Testis (tissue), 3 donors: ENCODE data around the gene ENPP6. TPM values are rescaled to one million over a fixed set of nuclear protein-coding genes. Genes with fewer than 3 reads are reported as not detected.
A peak's percentile ranks its signal among the peaks of the same experiment; 100 is the strongest.

Experiments used
- DNase-seq: peaks from one replicate; pipeline ENCODE4 v3.0.0-alpha.2; 2019
- H3K27ac ChIP-seq, 2 donors: fragments of 200-600 bp; sonication (generic); one replicate each; pipeline ENCODE4 v1.5.1; 2019
- H3K27me3 ChIP-seq: fragments of 200-600 bp; sonication (generic); one replicate; pipeline ENCODE4 v1.5.1; 2019
- H3K36me3 ChIP-seq: fragments of 200-600 bp; sonication (generic); one replicate; pipeline ENCODE4 v1.5.1; 2017; ENCODE audit warnings: low read depth; ENCODE audit errors: missing control alignments
- H3K4me1 ChIP-seq: fragments of 200-600 bp; sonication (generic); one replicate; pipeline ENCODE4 v1.5.1; 2019
- H3K4me3 ChIP-seq, 2 donors: fragments of 200-600 bp; sonication (generic); one replicate each; pipeline ENCODE4 v1.5.1; 2017 to 2019
- H3K9me3 ChIP-seq: fragments of 200-600 bp; sonication (generic); one replicate; pipeline ENCODE4 v1.5.1; 2017
- CTCF ChIP-seq, 3 experiments: fragments of 450-650 bp in 2 of 3; fragments of 200-600 bp in 1 of 3; sonication (generic) in 1 of 3; IDR thresholded peaks; one replicate each; pipeline ENCODE4 v1.5.1; 2016 to 2019; ENCODE audit warnings: antibody characterized with exemption in 3 of 3, mild to moderate bottlenecking in 2 of 3, moderate library complexity in 1 of 3
- POLR2A ChIP-seq: fragments of 450-650 bp; IDR thresholded peaks from one replicate; pipeline ENCODE4 v1.6.1; 2017; ENCODE audit warnings: antibody characterized with exemption, mild to moderate bottlenecking, moderate library complexity
- WGBS, 2 donors: methylation state at CpG; one replicate each; pipeline ENCODE4 v1.1.5; 2018; 5-methylcytosine and 5-hydroxymethylcytosine counted together
- intact Hi-C: fragments of 100-400 bp; cut with DNase I; formaldehyde crosslinking; loops from one replicate; pipeline ENCODE4 v1.15.1; 2023; ENCODE audit warnings: low total_unique reads
- polyA plus RNA-seq: library from polyadenylated mRNA; stranded (reverse); fragments of 350-450 nt; fragmentation: Illumina TruSeq; extraction: RNeasy Lipid Tissue Mini Kit (QIAGEN cat#74804); gene quantifications from one replicate; pipeline ENCODE4 v1.2.3, GENCODE V29; 2014; ENCODE audit warnings: low read depth, low replicate concordance; ENCODE audit not compliant: insufficient read depth
- total RNA-seq, 2 donors: library from RNA; depleted of rRNA; stranded (reverse); fragments of >200 nt; gene quantifications; one replicate each; pipeline ENCODE4 v1.2.3, GENCODE V29; 2016

The ENPP6 gene
- total and polyA plus RNA-seq, 3 donors from 2014 or later: 2.0 to 4.9 (median 3.5) TPM

- H3K4me3 ChIP-seq: no peak overlapping the region
- intact Hi-C loops: no loop called here
- 45 to 69% methylated on average over 3 of the region's 3 CpGs for WGBS, 2 donors
- TF ChIP-seq CTCF (IDR thresholded peaks at IDR 0.05): no peak
- no peak for TF ChIP-seq POLR2A
- no peaks in the 10 kb centered on the region for H3K9me3 ChIP-seq
- no peak for DNase-seq
- no peaks in the 10 kb centered on the region for H3K27me3 ChIP-seq
- H3K4me1 ChIP-seq: peaks cover 13% of the 10 kb centered on the region
- no peaks in the 10 kb centered on the region for H3K36me3 ChIP-seq
- H3K27ac ChIP-seq: no peak overlapping the region
These were observed 34.0 kb upstream of the ENPP6 start for GRCh38 chr4:184251670-184251980.

- WGBS, 2 donors: 48 to 61% methylated on average over 23 of the region's 23 CpGs
- DNase-seq: no peak
- Histone ChIP-seq H3K36me3 (no peaks in the 10 kb centered on the region), H3K27me3 (no peaks in the 10 kb centered on the region), H3K4me1 (peaks cover 13% of the 10 kb centered on the region), H3K27ac (no peak overlapping the region), H3K4me3 (no peak overlapping the region), H3K9me3 (no peaks in the 10 kb centered on the region)
- intact Hi-C loops: no loop called here
- TF ChIP-seq POLR2A: no peak
- TF ChIP-seq CTCF (IDR thresholded peaks at IDR 0.05): peak in 2 of 3 experiments; percentile 36 to 73
These were observed 33.4 kb upstream of the ENPP6 start for GRCh38 chr4:184250795-184251669.

- H3K36me3 ChIP-seq: no peaks in the 10 kb centered on the region
- no peak overlapping the region for H3K4me3 ChIP-seq
- intact Hi-C loops: no loop called here
- no peaks in the 10 kb centered on the region for H3K9me3 ChIP-seq
- 96 to 97% methylated on average over 2 of the region's 2 CpGs for WGBS, 2 donors
- H3K27me3 ChIP-seq: no peaks in the 10 kb centered on the region
- no peaks in the 10 kb centered on the region for H3K4me1 ChIP-seq
- no peak overlapping the region for H3K27ac ChIP-seq
- TF ChIP-seq POLR2A: no peak
- no peak for TF ChIP-seq CTCF (IDR thresholded peaks at IDR 0.05)
- DNase-seq: no peak
These were observed 30.5 kb upstream of the ENPP6 start for GRCh38 chr4:184248216-184248615.

GRCh38 chr4:184247421-184247820 lies 29.7 kb upstream of the ENPP6 start:
- 93 to 95% methylated on average over 1 of the region's 1 CpG for WGBS, 2 donors
- DNase-seq: no peak
- no peak for TF ChIP-seq CTCF (IDR thresholded peaks at IDR 0.05)
- TF ChIP-seq POLR2A: no peak
- H3K4me3 ChIP-seq: no peak overlapping the region
- H3K27me3 ChIP-seq: no peaks in the 10 kb centered on the region
- H3K27ac ChIP-seq: no peak overlapping the region
- no peaks in the 10 kb centered on the region for H3K36me3 ChIP-seq
- no peaks in the 10 kb centered on the region for H3K4me1 ChIP-seq
- intact Hi-C loops: no loop called here
- no peaks in the 10 kb centered on the region for H3K9me3 ChIP-seq

GRCh38 chr4:184246426-184246825 lies 28.8 kb upstream of the ENPP6 start:
- no peaks in the 10 kb centered on the region for H3K9me3 ChIP-seq
- no peak overlapping the region for H3K4me3 ChIP-seq
- 83 to 89% methylated on average over 5 to 7 of the region's 7 CpGs for WGBS, 2 donors
- H3K36me3 ChIP-seq: no peaks in the 10 kb centered on the region
- no peak for DNase-seq
- TF ChIP-seq CTCF (IDR thresholded peaks at IDR 0.05) (no peak), POLR2A (no peak)
- no peaks in the 10 kb centered on the region for H3K27me3 ChIP-seq
- no peak overlapping the region for H3K27ac ChIP-seq
- intact Hi-C loops: no loop called here
- H3K4me1 ChIP-seq: no peaks in the 10 kb centered on the region
